Testis (tissue), 2 donors: Measurements from ENCODE around the gene RGS6.

Experiments
- POLR2A ChIP-seq: fragments of 450-650 bp; IDR thresholded peaks from one replicate; pipeline ENCODE4 v1.6.1; 2017; ENCODE audit warnings: antibody characterized with exemption, mild to moderate bottlenecking, moderate library complexity
- TF ChIP-seq, protein P1 (sequence below), 3 experiments: fragments of 450-650 bp in 2 of 3; fragments of 200-600 bp in 1 of 3; sonication (generic) in 1 of 3; IDR thresholded peaks; one replicate each; pipeline ENCODE4 v1.5.1; 2016 to 2019; ENCODE audit warnings: antibody characterized with exemption in 3 of 3, mild to moderate bottlenecking in 2 of 3, moderate library complexity in 1 of 3

GRCh38 chr14:72164420-72165228 is 232.4 kb downstream of the RGS6 start:
- TF ChIP-seq, protein P1, sequence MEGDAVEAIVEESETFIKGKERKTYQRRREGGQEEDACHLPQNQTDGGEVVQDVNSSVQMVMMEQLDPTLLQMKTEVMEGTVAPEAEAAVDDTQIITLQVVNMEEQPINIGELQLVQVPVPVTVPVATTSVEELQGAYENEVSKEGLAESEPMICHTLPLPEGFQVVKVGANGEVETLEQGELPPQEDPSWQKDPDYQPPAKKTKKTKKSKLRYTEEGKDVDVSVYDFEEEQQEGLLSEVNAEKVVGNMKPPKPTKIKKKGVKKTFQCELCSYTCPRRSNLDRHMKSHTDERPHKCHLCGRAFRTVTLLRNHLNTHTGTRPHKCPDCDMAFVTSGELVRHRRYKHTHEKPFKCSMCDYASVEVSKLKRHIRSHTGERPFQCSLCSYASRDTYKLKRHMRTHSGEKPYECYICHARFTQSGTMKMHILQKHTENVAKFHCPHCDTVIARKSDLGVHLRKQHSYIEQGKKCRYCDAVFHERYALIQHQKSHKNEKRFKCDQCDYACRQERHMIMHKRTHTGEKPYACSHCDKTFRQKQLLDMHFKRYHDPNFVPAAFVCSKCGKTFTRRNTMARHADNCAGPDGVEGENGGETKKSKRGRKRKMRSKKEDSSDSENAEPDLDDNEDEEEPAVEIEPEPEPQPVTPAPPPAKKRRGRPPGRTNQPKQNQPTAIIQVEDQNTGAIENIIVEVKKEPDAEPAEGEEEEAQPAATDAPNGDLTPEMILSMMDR (IDR thresholded peaks at IDR 0.05), result no peak
- no peak for TF ChIP-seq POLR2A
